Measurements from ENCODE around the gene G0S2.

G0S2 gene

GRCh38 chr1:209674957-209675564, at the start of gene G0S2:
Gene G0S2, plus strand, starts transcription at chr1:209675412. Its CDS starts 273 bp downstream, at chr1:209675685.
- DNase-seq: peak; percentile 54

GRCh38 chr1:209625791-209626285, 49.4 kb upstream of the G0S2 start:
- DNase-seq: no peak

- DNase-seq: no peak
Measured at GRCh38 chr1:209626346-209627026, 48.7 kb upstream of the G0S2 start.

- DNase-seq: no peak
Measured at GRCh38 chr1:209627027-209627731, 48.0 kb upstream of the G0S2 start.

- DNase-seq: peak; percentile 95
Measured at GRCh38 chr1:209627732-209628196, 47.4 kb upstream of the G0S2 start.

GRCh38 chr1:209628618-209629299, 46.5 kb upstream of the G0S2 start:
- DNase-seq: no peak

GRCh38 chr1:209629621-209630382, 45.4 kb upstream of the G0S2 start:
- DNase-seq: no peak

- no peak for DNase-seq
Measured at GRCh38 chr1:209630383-209631225, 44.6 kb upstream of the G0S2 start.

- no peak for DNase-seq
Measured at GRCh38 chr1:209633335-209633997, 41.7 kb upstream of the G0S2 start.

GRCh38 chr1:209634005-209634737, 41.0 kb upstream of the G0S2 start:
- no peak for DNase-seq

- DNase-seq: no peak
Measured at GRCh38 chr1:209635850-209636249, 39.4 kb upstream of the G0S2 start.

GRCh38 chr1:209641832-209642172, 33.4 kb upstream of the G0S2 start:
- no peak for DNase-seq

GRCh38 chr1:209642816-209643215, 32.4 kb upstream of the G0S2 start:
- DNase-seq: no peak

GRCh38 chr1:209643285-209644020, 31.8 kb upstream of the G0S2 start:
- DNase-seq: no peak

- no peak for DNase-seq
Measured at GRCh38 chr1:209645574-209646452, 29.4 kb upstream of the G0S2 start.

GRCh38 chr1:209646558-209646957, 28.7 kb upstream of the G0S2 start:
- no peak for DNase-seq

- no peak for DNase-seq
Measured at GRCh38 chr1:209647156-209647555, 28.1 kb upstream of the G0S2 start.

GRCh38 chr1:209648346-209648745, 26.9 kb upstream of the G0S2 start:
- DNase-seq: no peak

Measured in stimulated activated CD8-positive, alpha-beta memory T cell treated with anti-CD3 and anti-CD28 coated beads, Interleukin-4, amount 100 ng/mL, for 48 hours (primary cell).